ENCODE measurements around the gene PCGF5. TPM values are rescaled to one million over a fixed set of nuclear protein-coding genes. Genes with fewer than 3 reads are reported as not detected.

Gene PCGF5
- polyA plus RNA-seq, 1 experiment: 10.7 TPM

- peak overlapping the region; percentile 70 for H3K4me3 ChIP-seq (ENCODE audit: low read depth, low read length)
- H3K36me3 ChIP-seq (ENCODE audit: control insufficient read depth, insufficient read depth, low read length): no peaks in the 10 kb centered on the region
- DNase-seq (ENCODE audit: low read depth): no peak
- ChIA-PET CTCF (interaction anchor here (1.2 kb wide), 1 partner anchor 31 kb away, joined by 3 read pairs; no protein-coding TSS in a partner anchor), POLR2A (no interaction called here)
- H3K27me3 ChIP-seq (ENCODE audit: control insufficient read depth, insufficient read depth, low read length): no peaks in the 10 kb centered on the region
- TF ChIP-seq CTCF (IDR thresholded peaks at IDR 0.05; ENCODE audit: insufficient read depth, low read depth, low read length): no peak
Measured at GRCh38 chr10:91220954-91221675, 652 bp downstream of the PCGF5 start.

GRCh38 chr10:91226093-91226492, 5.6 kb downstream of the PCGF5 start:
- DNase-seq (ENCODE audit: low read depth): no peak
- CTCF ChIA-PET: interaction anchor here (0.7 to 0.9 kb wide), 2 partner anchors 25 to 26 kb away, joined by 3 to 4 read pairs; no protein-coding TSS in a partner anchor
- Histone ChIP-seq H3K4me3 (ENCODE audit: low read depth, low read length) (no peak overlapping the region), H3K36me3 (ENCODE audit: control insufficient read depth, insufficient read depth, low read length) (peaks cover 3% of the 10 kb centered on the region; the same call in 1 of the 2 replicates), H3K27me3 (ENCODE audit: control insufficient read depth, insufficient read depth, low read length) (no peaks in the 10 kb centered on the region)
- POLR2A ChIA-PET: no interaction called here
- no peak for TF ChIP-seq CTCF (IDR thresholded peaks at IDR 0.05; ENCODE audit: insufficient read depth, low read depth, low read length)

GRCh38 chr10:91227576-91227975, 7.1 kb downstream of the PCGF5 start:
- no peak overlapping the region for H3K4me3 ChIP-seq (ENCODE audit: low read depth, low read length)
- peaks cover 3% of the 10 kb centered on the region; the same call in 1 of the 2 replicates for H3K36me3 ChIP-seq (ENCODE audit: control insufficient read depth, insufficient read depth, low read length)
- no peak for DNase-seq (ENCODE audit: low read depth)
- ChIA-PET CTCF (interaction anchor here (1.5 kb wide), 1 partner anchor 11 kb away, joined by 4 read pairs; no protein-coding TSS in a partner anchor), POLR2A (no interaction called here)
- no peak for TF ChIP-seq CTCF (IDR thresholded peaks at IDR 0.05; ENCODE audit: insufficient read depth, low read depth, low read length)
- no peaks in the 10 kb centered on the region for H3K27me3 ChIP-seq (ENCODE audit: control insufficient read depth, insufficient read depth, low read length)

GRCh38 chr10:91229683-91230082, 9.2 kb downstream of the PCGF5 start:
- CTCF ChIA-PET: interaction anchor here (0.8 kb wide), 1 partner anchor 69 kb away, joined by 3 read pairs; no protein-coding TSS in a partner anchor
- no peak for TF ChIP-seq CTCF (IDR thresholded peaks at IDR 0.05; ENCODE audit: insufficient read depth, low read depth, low read length)
- H3K27me3 ChIP-seq (ENCODE audit: control insufficient read depth, insufficient read depth, low read length): no peaks in the 10 kb centered on the region
- peaks cover 3% of the 10 kb centered on the region; the same call in 1 of the 2 replicates for H3K36me3 ChIP-seq (ENCODE audit: control insufficient read depth, insufficient read depth, low read length)
- POLR2A ChIA-PET: no interaction called here
- DNase-seq (ENCODE audit: low read depth): no peak
- H3K4me3 ChIP-seq (ENCODE audit: low read depth, low read length): no peak overlapping the region

GRCh38 chr10:91238191-91238590, 17.7 kb downstream of the PCGF5 start:
- ChIA-PET POLR2A (no interaction called here), CTCF (interaction anchor here (0.7 to 1.1 kb wide), 3 partner anchors 37 to 232 kb away, joined by 3 read pairs; no protein-coding TSS in a partner anchor)
- Histone ChIP-seq H3K4me3 (ENCODE audit: low read depth, low read length) (no peak overlapping the region), H3K27me3 (ENCODE audit: control insufficient read depth, insufficient read depth, low read length) (no peaks in the 10 kb centered on the region), H3K36me3 (ENCODE audit: control insufficient read depth, insufficient read depth, low read length) (no peaks in the 10 kb centered on the region)
- no peak for DNase-seq (ENCODE audit: low read depth)
- no peak for TF ChIP-seq CTCF (IDR thresholded peaks at IDR 0.05; ENCODE audit: insufficient read depth, low read depth, low read length)

Data from BJ (cell line).